ENCODE data around the gene CYGB. TPM values are rescaled to one million over a fixed set of nuclear protein-coding genes. Genes with fewer than 3 reads are reported as not detected.

Gene CYGB
- total and polyA plus RNA-seq, 2 of the 13 experiments (the other 11 are each of a cell fraction or from before 2014, with no cell fraction given) = 18.9 to 27.1 TPM

- TF ChIP-seq DZIP1 (CRISPR knock-in tag; IDR thresholded peaks at IDR 0.05) (peak; percentile 29; the same call in 1 of the 2 replicates), ZNF629 (CRISPR knock-in tag; conservative IDR thresholded peaks at IDR 0.05) (no peak), ZBED4 (CRISPR knock-in tag; IDR thresholded peaks at IDR 0.05; ENCODE audit: borderline replicate concordance) (peak; percentile 64), USF2 (IDR thresholded peaks at IDR 0.05; ENCODE audit: low read depth, low read length) (no peak), USF2 (CRISPR knock-in tag; IDR thresholded peaks at IDR 0.05; ENCODE audit: borderline replicate concordance) (peak; percentile 59; the same call in 1 of the 2 replicates), RBAK (CRISPR knock-in tag; IDR thresholded peaks at IDR 0.05) (no peak), HDAC1 (CRISPR knock-in tag; IDR thresholded peaks at IDR 0.05) (peak; percentile 90), ZMAT5 (CRISPR knock-in tag; IDR thresholded peaks at IDR 0.05; ENCODE audit: borderline replicate concordance, low read depth) (no peak), PRPF4 (IDR thresholded peaks at IDR 0.05; ENCODE audit: low read depth, low read length, poor library complexity, severe bottlenecking) (no peak), SMAD1 (CRISPR knock-in tag; IDR thresholded peaks at IDR 0.05; ENCODE audit: borderline replicate concordance, low read depth) (no peak; the same call in 1 of the 2 replicates), CREM (IDR thresholded peaks at IDR 0.05) (peak; percentile 96), CREM (CRISPR knock-in tag; IDR thresholded peaks at IDR 0.05) (no peak; the same call in 1 of the 2 replicates), TRIM22 (IDR thresholded peaks at IDR 0.05) (no peak), ZNF570 (CRISPR knock-in tag; IDR thresholded peaks at IDR 0.05; ENCODE audit: borderline replicate concordance) (peak; percentile 52; the same call in 1 of the 2 replicates), REL (CRISPR knock-in tag; conservative IDR thresholded peaks at IDR 0.05) (peak; percentile 81; the same call in 1 of the 2 replicates), ZNF546 (CRISPR knock-in tag; conservative IDR thresholded peaks at IDR 0.05) (0 out of 2 replicates have a peak, but pooled peaks have one; percentile 64)
These were observed 20.1 kb upstream of the CYGB start (continued) for GRCh38 chr17:76557368-76558197.
